Muscle of leg (tissue), 16 donors: Measurements from ENCODE around the gene MBNL2. TPM values are rescaled to one million over a fixed set of nuclear protein-coding genes. Genes with fewer than 3 reads are reported as not detected.

Source experiments
- DNase-seq: peaks from one replicate; pipeline ENCODE4 v3.0.0; 2013
- H3K27ac ChIP-seq: one replicate; pipeline ENCODE4 v1.5.1; 2013; ENCODE audit warnings: mild to moderate bottlenecking, low read length, control low read depth
- H3K27me3 ChIP-seq: one replicate; pipeline ENCODE4 v1.6.1; 2013; ENCODE audit warnings: low read length; ENCODE audit not compliant: control insufficient read depth, insufficient read depth
- H3K36me3 ChIP-seq: one replicate; pipeline ENCODE4 v1.6.1; 2013; ENCODE audit warnings: low read length; ENCODE audit not compliant: control insufficient read depth, insufficient read depth
- H3K4me1 ChIP-seq: one replicate; pipeline ENCODE4 v1.6.1; 2013; ENCODE audit warnings: low read length; ENCODE audit not compliant: control insufficient read depth, insufficient read depth
- H3K4me3 ChIP-seq: one replicate; pipeline ENCODE4 v1.5.1; 2013; ENCODE audit warnings: low read length, control low read depth
- H3K9me3 ChIP-seq: replicated peaks from 2 replicates; pipeline ENCODE4 v1.6.1; 2013; ENCODE audit warnings: low read depth, low read length; ENCODE audit not compliant: control insufficient read depth
- WGBS: methylation state at CpG from one replicate; pipeline ENCODE4 v1.1.5; 2013; ENCODE audit warnings: missing lambda C conversion rate; ENCODE audit not compliant: insufficient coverage; 5-methylcytosine and 5-hydroxymethylcytosine counted together
- long read RNA-seq, 11 donors: transcript quantifications; one replicate each; lab custom pipeline, GENCODE V29; 2026
- polyA plus RNA-seq, 8 donors: library from polyadenylated mRNA; unstranded; fragments of 120-200 nt; gene quantifications; one replicate each; pipeline versions ENCODE4 v1.2.1 to v1.2.3, GENCODE V29; 2013; ENCODE audit warnings: inconsistent platforms in 1 of 8, low replicate concordance in 1 of 8; ENCODE audit not compliant: insufficient read length in 8 of 8, insufficient read depth in 1 of 8
- total RNA-seq: library from RNA; stranded (reverse); fragments of 120-200 nt; gene quantifications from one replicate; pipeline ENCODE4 v1.2.4, GENCODE V29; 2013

MBNL2 gene, protein sequence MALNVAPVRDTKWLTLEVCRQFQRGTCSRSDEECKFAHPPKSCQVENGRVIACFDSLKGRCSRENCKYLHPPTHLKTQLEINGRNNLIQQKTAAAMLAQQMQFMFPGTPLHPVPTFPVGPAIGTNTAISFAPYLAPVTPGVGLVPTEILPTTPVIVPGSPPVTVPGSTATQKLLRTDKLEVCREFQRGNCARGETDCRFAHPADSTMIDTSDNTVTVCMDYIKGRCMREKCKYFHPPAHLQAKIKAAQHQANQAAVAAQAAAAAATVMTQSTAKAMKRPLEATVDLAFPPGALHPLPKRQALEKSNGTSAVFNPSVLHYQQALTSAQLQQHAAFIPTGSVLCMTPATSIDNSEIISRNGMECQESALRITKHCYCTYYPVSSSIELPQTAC
- total RNA-seq (30.9 TPM), polyA plus RNA-seq (10 to 100 TPM; 20.1 to 37.0 (median 26.7) TPM)
- long read RNA-seq, donor 1, full-length matches to known transcripts = 4 of 4 reads
- long read RNA-seq, donor 1, partial matches to known transcripts = 0 of 4 reads
- long read RNA-seq, donor 1, other reads (novel, unspliced or antisense) = 0 of 4 reads
- long read RNA-seq, donor 2 = 0 reads
- long read RNA-seq, donor 3, full-length matches to known transcripts = 1 of 1 reads
- long read RNA-seq, donor 3, partial matches to known transcripts = 0 of 1 reads
- long read RNA-seq, donor 3, other reads (novel, unspliced or antisense) = 0 of 1 reads
- long read RNA-seq, donor 4 = 0 reads
- long read RNA-seq, donor 5, full-length matches to known transcripts = 11 of 33 reads
- long read RNA-seq, donor 5, partial matches to known transcripts = 22 of 33 reads
- long read RNA-seq, donor 5, other reads (novel, unspliced or antisense) = 0 of 33 reads
- long read RNA-seq, donor 6, full-length matches to known transcripts = 3 of 3 reads
- long read RNA-seq, donor 6, partial matches to known transcripts = 0 of 3 reads
- long read RNA-seq, donor 6, other reads (novel, unspliced or antisense) = 0 of 3 reads
- long read RNA-seq, donor 7, partial matches to known transcripts = 5 of 5 reads
- long read RNA-seq, donor 7, other reads (novel, unspliced or antisense) = 0 of 5 reads
- long read RNA-seq, donor 8, full-length matches to known transcripts = 4 of 17 reads
- long read RNA-seq, donor 8, partial matches to known transcripts = 13 of 17 reads
- long read RNA-seq, donor 8, other reads (novel, unspliced or antisense) = 0 of 17 reads
- long read RNA-seq, donor 9, full-length matches to known transcripts = 3 of 8 reads
- long read RNA-seq, donor 9, partial matches to known transcripts = 5 of 8 reads
- long read RNA-seq, donor 9, other reads (novel, unspliced or antisense) = 0 of 8 reads
- long read RNA-seq, donor 10, full-length matches to known transcripts = 3 of 15 reads
- long read RNA-seq, donor 10, partial matches to known transcripts = 12 of 15 reads
- long read RNA-seq, donor 10, other reads (novel, unspliced or antisense) = 0 of 15 reads
- long read RNA-seq, donor 11, full-length matches to known transcripts = 2 of 12 reads
- long read RNA-seq, donor 11, partial matches to known transcripts = 10 of 12 reads
- long read RNA-seq, donor 11, other reads (novel, unspliced or antisense) = 0 of 12 reads

DNA sequence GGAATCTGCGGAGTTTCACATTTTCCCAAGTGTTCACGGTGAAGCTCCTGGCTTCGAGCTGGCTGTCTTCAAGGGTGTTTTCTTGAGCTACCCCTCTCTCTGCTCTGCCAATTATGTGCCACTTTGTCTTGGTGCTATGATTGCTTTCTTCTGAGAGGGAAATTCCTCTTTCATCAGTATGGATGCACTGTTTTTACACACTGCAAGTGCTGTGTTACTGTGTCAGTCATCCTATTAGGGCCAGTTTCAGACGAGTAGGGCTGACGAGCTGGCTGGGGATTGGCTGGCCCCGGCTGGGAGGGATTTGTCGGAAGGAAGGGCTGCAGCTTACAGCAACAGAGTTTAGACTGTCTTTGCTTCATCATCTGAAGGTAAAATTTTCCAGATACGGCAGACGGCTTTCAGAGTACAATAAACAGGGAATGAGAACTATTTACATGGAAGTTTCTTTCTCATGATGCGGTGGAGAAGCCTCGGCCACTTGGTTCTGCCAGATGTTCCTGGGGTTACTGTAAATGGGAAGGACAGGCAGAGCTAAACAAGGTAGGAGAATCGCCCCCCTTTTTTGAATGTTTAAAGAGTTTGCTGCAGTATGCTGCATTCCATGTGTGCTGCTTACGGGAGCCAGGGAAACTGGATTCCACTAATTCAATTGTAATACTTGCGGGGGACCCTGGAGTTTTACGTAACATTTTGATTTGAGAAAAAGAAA, at the start of gene MBNL2:
Gene MBNL2 (plus strand): TSS at position 345 of the 712 bp plus-strand sequence. CDS start 53,903 bp downstream, outside the sequence.
- Histone ChIP-seq H3K27me3 (no peaks in the 10 kb centered on the region), H3K36me3 (no peaks in the 10 kb centered on the region), H3K9me3 (no peaks in the 10 kb centered on the region), H3K4me3 (peak within 1 kb of the TSS; percentile 71), H3K27ac (peak within 1 kb of the TSS; percentile 91), H3K4me1 (peaks cover 19% of the 10 kb centered on the region)
- 3% methylated on average over 12 of the region's 15 CpGs for WGBS
- peak; percentile 98 for DNase-seq

GRCh38 chr13:97174638-97175037, 47.5 kb upstream of the MBNL2 start:
- Histone ChIP-seq H3K27me3 (no peaks in the 10 kb centered on the region), H3K9me3 (no peaks in the 10 kb centered on the region), H3K4me1 (no peaks in the 10 kb centered on the region), H3K27ac (no peak overlapping the region), H3K4me3 (no peak overlapping the region), H3K36me3 (no peaks in the 10 kb centered on the region)
- no peak for DNase-seq

DNA sequence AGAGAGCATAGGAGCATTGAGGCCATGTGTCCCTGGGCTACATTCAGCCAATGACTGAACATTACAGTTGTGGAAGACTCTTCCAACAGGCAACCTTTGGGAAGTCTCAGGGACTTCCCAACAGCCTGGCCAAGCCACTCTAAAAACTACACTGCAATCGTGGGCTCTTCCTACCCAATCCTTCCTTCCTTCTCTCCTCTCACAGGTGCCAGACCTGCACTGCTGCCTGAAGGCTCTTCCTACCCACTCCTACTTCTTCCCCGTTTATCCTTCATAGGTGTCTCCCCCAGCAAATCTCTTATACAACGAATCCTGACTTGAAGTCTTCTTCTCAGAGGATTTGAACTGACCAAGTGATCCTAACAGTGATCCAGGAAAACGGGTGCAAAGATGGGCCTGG, 47.1 kb upstream of the MBNL2 start:
- H3K9me3 ChIP-seq = no peaks in the 10 kb centered on the region
- no peaks in the 10 kb centered on the region for H3K27me3 ChIP-seq
- H3K4me1 ChIP-seq = no peaks in the 10 kb centered on the region
- H3K27ac ChIP-seq = no peak overlapping the region
- H3K4me3 ChIP-seq = no peak overlapping the region
- 83% methylated on average over 2 of the region's 4 CpGs for WGBS
- no peak for DNase-seq
- no peaks in the 10 kb centered on the region for H3K36me3 ChIP-seq

DNA sequence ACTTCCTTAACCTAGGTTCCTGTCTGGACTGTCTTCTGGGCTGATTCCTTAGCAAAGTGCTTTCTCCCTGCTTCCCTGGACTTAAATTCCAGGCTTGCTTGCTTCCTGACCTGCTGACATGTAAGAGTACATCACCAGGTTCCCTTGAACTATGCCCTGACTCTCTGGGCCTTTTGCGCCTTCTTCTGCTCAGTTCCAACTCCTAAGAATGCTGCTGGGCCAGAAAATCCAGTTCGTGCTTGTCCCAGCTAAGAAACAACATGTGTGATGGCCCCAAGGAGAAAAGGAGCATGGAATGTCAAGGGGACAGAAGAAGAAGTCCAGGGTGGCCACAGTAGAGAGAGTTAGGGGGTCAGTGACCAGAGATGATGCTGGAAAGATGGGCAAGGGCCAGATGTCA, 42.6 kb upstream of the MBNL2 start:
- Histone ChIP-seq H3K9me3 (no peaks in the 10 kb centered on the region), H3K27ac (no peak overlapping the region), H3K4me3 (no peak overlapping the region), H3K4me1 (no peaks in the 10 kb centered on the region), H3K36me3 (no peaks in the 10 kb centered on the region), H3K27me3 (no peaks in the 10 kb centered on the region)
- WGBS = 100% methylated on average over 1 of the region's 2 CpGs
- no peak for DNase-seq

GRCh38 chr13:97182111-97182890, 39.8 kb upstream of the MBNL2 start:
- no peaks in the 10 kb centered on the region for H3K27me3 ChIP-seq
- H3K4me1 ChIP-seq = no peaks in the 10 kb centered on the region
- no CpG with 5 or more reads among the region's 6 CpGs for WGBS
- no peak overlapping the region for H3K4me3 ChIP-seq
- no peaks in the 10 kb centered on the region for H3K9me3 ChIP-seq
- no peak overlapping the region for H3K27ac ChIP-seq
- no peaks in the 10 kb centered on the region for H3K36me3 ChIP-seq
- DNase-seq = no peak

GRCh38 chr13:97185291-97185690, 36.8 kb upstream of the MBNL2 start:
- DNase-seq = peak; percentile 16
- Histone ChIP-seq H3K4me3 (no peak overlapping the region), H3K27me3 (no peaks in the 10 kb centered on the region), H3K27ac (no peak overlapping the region), H3K4me1 (peaks cover 3% of the 10 kb centered on the region), H3K9me3 (no peaks in the 10 kb centered on the region), H3K36me3 (no peaks in the 10 kb centered on the region)
- 80% methylated on average over 1 of the region's 3 CpGs for WGBS

- Histone ChIP-seq H3K27me3 (no peaks in the 10 kb centered on the region), H3K4me1 (peaks cover 5% of the 10 kb centered on the region), H3K9me3 (no peaks in the 10 kb centered on the region), H3K4me3 (no peak overlapping the region), H3K27ac (no peak overlapping the region), H3K36me3 (no peaks in the 10 kb centered on the region)
- 74% methylated on average over 3 of the region's 3 CpGs for WGBS
- DNase-seq = no peak
Measured at GRCh38 chr13:97185751-97186150, 36.4 kb upstream of the MBNL2 start.

DNA sequence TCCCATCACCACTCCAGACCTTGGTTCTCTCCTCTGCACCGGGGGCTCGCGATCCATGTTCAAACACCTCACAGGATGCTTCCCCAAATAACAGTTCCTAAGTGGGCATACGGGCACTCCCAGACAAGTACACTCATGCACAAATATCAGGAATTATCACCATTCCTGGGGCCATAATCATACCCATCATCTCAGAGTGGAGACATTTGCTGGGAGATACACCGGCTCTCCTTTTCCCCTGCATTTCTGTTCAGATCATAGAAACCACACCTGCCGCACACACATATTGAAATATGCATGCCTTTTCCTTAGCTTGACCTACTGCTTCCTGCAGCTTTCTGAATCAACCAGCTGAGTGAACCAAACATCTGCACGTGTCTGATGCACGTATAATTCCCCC, 33.9 kb upstream of the MBNL2 start:
- WGBS = 68% methylated on average over 5 of the region's 8 CpGs
- H3K4me3 ChIP-seq = no peak overlapping the region
- no peak overlapping the region for H3K27ac ChIP-seq
- no peak for DNase-seq
- H3K36me3 ChIP-seq = no peaks in the 10 kb centered on the region
- H3K27me3 ChIP-seq = no peaks in the 10 kb centered on the region
- H3K4me1 ChIP-seq = peaks cover 9% of the 10 kb centered on the region
- no peaks in the 10 kb centered on the region for H3K9me3 ChIP-seq
